ENCODE results near the gene ZNF148.

Gene ZNF148

GRCh38 chr3:125194849-125195601 is 180.1 kb downstream of the ZNF148 start:
- TF ChIP-seq FOXP2 (optimal IDR thresholded peaks at IDR 0.05; ENCODE audit: borderline replicate concordance, extremely low read depth, extremely low read length, insufficient read depth) (no peak), POLR2AphosphoS5 (IDR thresholded peaks at IDR 0.05; ENCODE audit: low read depth, low read length) (no peak), REST (IDR thresholded peaks at IDR 0.05; ENCODE audit: insufficient read depth in 1 of 2, low read depth in 2 of 2, low read length in 2 of 2) (no peak)

GRCh38 chr3:125194061-125194848 is 180.9 kb downstream of the ZNF148 start:
- no peak for TF ChIP-seq REST (IDR thresholded peaks at IDR 0.05; ENCODE audit: insufficient read depth in 1 of 2, low read depth in 2 of 2, low read length in 2 of 2)
- no peak for TF ChIP-seq SIN3A (IDR thresholded peaks at IDR 0.05; ENCODE audit: borderline replicate concordance, insufficient read depth, low read length)
- no peak for TF ChIP-seq POLR2AphosphoS5 (IDR thresholded peaks at IDR 0.05; ENCODE audit: low read depth, low read length)
- no peak for TF ChIP-seq TAF1 (IDR thresholded peaks at IDR 0.05; ENCODE audit: borderline replicate concordance, insufficient read depth, low read length)
- no peak for TF ChIP-seq FOXP2 (optimal IDR thresholded peaks at IDR 0.05; ENCODE audit: borderline replicate concordance, extremely low read depth, extremely low read length, insufficient read depth)

GRCh38 chr3:125192190-125193035 is 182.7 kb downstream of the ZNF148 start:
- TF ChIP-seq TAF1 (IDR thresholded peaks at IDR 0.05; ENCODE audit: borderline replicate concordance, insufficient read depth, low read length) = no peak
- TF ChIP-seq SIN3A (IDR thresholded peaks at IDR 0.05; ENCODE audit: borderline replicate concordance, insufficient read depth, low read length) = no peak
- TF ChIP-seq FOXP2 (optimal IDR thresholded peaks at IDR 0.05; ENCODE audit: borderline replicate concordance, extremely low read depth, extremely low read length, insufficient read depth) = no peak
- no peak for TF ChIP-seq REST (IDR thresholded peaks at IDR 0.05; ENCODE audit: insufficient read depth in 1 of 2, low read depth in 2 of 2, low read length in 2 of 2)
- no peak for TF ChIP-seq POLR2AphosphoS5 (IDR thresholded peaks at IDR 0.05; ENCODE audit: low read depth, low read length)

- TF ChIP-seq POLR2AphosphoS5 (IDR thresholded peaks at IDR 0.05; ENCODE audit: low read depth, low read length) (no peak), REST (IDR thresholded peaks at IDR 0.05; ENCODE audit: insufficient read depth in 1 of 2, low read depth in 2 of 2, low read length in 2 of 2) (no peak), TAF1 (IDR thresholded peaks at IDR 0.05; ENCODE audit: borderline replicate concordance, insufficient read depth, low read length) (no peak), FOXP2 (optimal IDR thresholded peaks at IDR 0.05; ENCODE audit: borderline replicate concordance, extremely low read depth, extremely low read length, insufficient read depth) (no peak), SIN3A (IDR thresholded peaks at IDR 0.05; ENCODE audit: borderline replicate concordance, insufficient read depth, low read length) (no peak)
Measured at GRCh38 chr3:125191730-125192129, 183.4 kb downstream of the ZNF148 start.
